Measurements from ENCODE around the gene STAMBPL1.

Gene STAMBPL1

DNA sequence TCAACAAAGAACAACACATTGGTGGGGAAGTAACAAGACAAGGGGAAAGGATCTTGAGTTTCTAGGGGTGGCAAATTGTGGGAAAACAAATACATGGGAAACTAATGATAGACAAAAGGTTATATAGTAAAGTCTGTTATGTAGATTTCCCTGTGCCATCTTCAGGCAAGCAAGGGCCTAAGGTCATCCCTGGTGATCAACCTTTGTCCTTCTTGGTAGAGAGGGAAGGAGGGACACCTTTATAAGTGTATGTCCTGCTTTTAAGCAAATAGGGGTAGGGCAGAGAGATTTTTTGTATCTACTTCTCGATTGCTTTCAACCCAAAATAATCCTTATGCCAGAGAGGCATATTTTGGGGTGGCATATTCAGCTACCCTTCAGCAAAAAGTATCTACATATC lies 84.3 kb downstream of the STAMBPL1 start:
- Histone ChIP-seq H4K8ac (ENCODE audit: low read depth, low read length) (no peak overlapping the region), H3K4me1 (ENCODE audit: control insufficient read depth in 2 of 2, insufficient read depth in 1 of 2, low read depth in 1 of 2, low read length in 2 of 2) (no peaks in the 10 kb centered on the region), H3K9ac (ENCODE audit: low read depth, low read length, poor library complexity) (no peak overlapping the region), H2BK12ac (ENCODE audit: low read length) (no peak overlapping the region), H3K27me3 (ENCODE audit: control insufficient read depth in 3 of 3, insufficient read depth in 3 of 3, low read depth in 1 of 3, low read length in 3 of 3) (no peaks in the 10 kb centered on the region), H3K27ac (replicated peaks; ENCODE audit: low read length) (no peak overlapping the region), H3K18ac (ENCODE audit: low read length) (no peak overlapping the region), H3K9me3 (replicated peaks in 1 of 2; ENCODE audit: control insufficient read depth in 2 of 2, insufficient read depth in 1 of 2, low read depth in 1 of 2, low read length in 2 of 2) (no peaks in the 10 kb centered on the region), H2AK5ac (ENCODE audit: low read depth, low read length) (no peak overlapping the region), H3K79me1 (ENCODE audit: low read depth, low read length) (no peaks in the 10 kb centered on the region), H3K4me3 (ENCODE audit: low read length in 2 of 2) (no peak overlapping the region), H4K91ac (ENCODE audit: low read depth, low read length, poor library complexity) (no peak overlapping the region), H2BK120ac (ENCODE audit: low read depth, low read length) (no peak overlapping the region), H3K23ac (ENCODE audit: low read depth, low read length, poor library complexity) (no peak overlapping the region), H2BK5ac (ENCODE audit: low read length) (no peak overlapping the region), H2BK15ac (ENCODE audit: low read length) (no peak overlapping the region), H3K36me3 (replicated peaks in 1 of 2; ENCODE audit: control insufficient read depth in 2 of 2, insufficient read depth in 2 of 2, low read length in 2 of 2) (no peaks in the 10 kb centered on the region), H3K4me2 (ENCODE audit: insufficient read depth, low read length, poor library complexity, severe bottlenecking) (no peak overlapping the region), H3K4ac (ENCODE audit: low read length) (no peak overlapping the region), H2AFZ (ENCODE audit: low read length) (no peak overlapping the region), H3K14ac (ENCODE audit: low read length) (no peak overlapping the region)
- WGBS, 2 donors (ENCODE audit: extremely low coverage in 2 of 2, insufficient read length in 2 of 2, insufficient replicate concordance in 1 of 2) = no CpG with 5 or more reads among the region's 1 CpG
- no peak for DNase-seq (ENCODE audit: low spot score)

DNA sequence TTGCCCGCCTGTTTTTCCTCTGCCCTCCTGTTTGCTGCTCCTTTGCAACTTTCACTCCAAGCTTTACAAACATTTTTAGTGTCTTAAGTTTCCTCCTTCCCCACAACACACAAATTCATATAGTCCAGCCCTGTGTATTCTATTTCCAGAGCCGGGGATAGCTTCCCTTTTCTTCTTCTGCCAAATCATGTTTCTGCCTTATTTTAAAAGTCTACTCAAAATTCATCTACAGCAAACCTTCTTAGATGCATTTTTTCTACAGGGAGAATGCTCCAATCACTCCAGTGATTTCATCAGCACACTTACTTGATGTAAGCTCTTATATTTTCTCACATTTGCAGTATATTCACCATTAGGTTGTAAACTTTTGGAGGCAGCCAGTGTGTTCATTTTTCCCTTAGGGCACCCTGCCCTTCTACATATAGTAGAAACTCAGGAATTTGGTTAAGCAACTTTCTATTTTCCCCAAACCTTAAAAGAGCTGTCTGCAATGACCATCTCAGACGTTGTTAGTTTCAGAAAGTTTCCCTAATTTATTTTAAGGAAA lies 84.9 kb downstream of the STAMBPL1 start:
- no peak overlapping the region for H4K8ac ChIP-seq (ENCODE audit: low read depth, low read length)
- H3K23ac ChIP-seq (ENCODE audit: low read depth, low read length, poor library complexity) = no peak overlapping the region
- H3K79me1 ChIP-seq (ENCODE audit: low read depth, low read length) = no peaks in the 10 kb centered on the region
- no peaks in the 10 kb centered on the region for H3K27me3 ChIP-seq (ENCODE audit: control insufficient read depth in 3 of 3, insufficient read depth in 3 of 3, low read depth in 1 of 3, low read length in 3 of 3)
- DNase-seq (ENCODE audit: low spot score) = no peak
- H4K91ac ChIP-seq (ENCODE audit: low read depth, low read length, poor library complexity) = no peak overlapping the region
- no peaks in the 10 kb centered on the region for H3K4me1 ChIP-seq (ENCODE audit: control insufficient read depth in 2 of 2, insufficient read depth in 1 of 2, low read depth in 1 of 2, low read length in 2 of 2)
- no peak overlapping the region for H3K4me2 ChIP-seq (ENCODE audit: insufficient read depth, low read length, poor library complexity, severe bottlenecking)
- H2BK15ac ChIP-seq (ENCODE audit: low read length) = no peak overlapping the region
- no peak overlapping the region for H2BK5ac ChIP-seq (ENCODE audit: low read length)
- H2BK12ac ChIP-seq (ENCODE audit: low read length) = no peak overlapping the region
- no CpG with 5 or more reads among the region's 3 CpGs for whole genome bisulfite sequencing, 2 donors (ENCODE audit: extremely low coverage in 2 of 2, insufficient read length in 2 of 2, insufficient replicate concordance in 1 of 2)
- H2AFZ ChIP-seq (ENCODE audit: low read length) = no peak overlapping the region
- H3K18ac ChIP-seq (ENCODE audit: low read length) = no peak overlapping the region
- H2AK5ac ChIP-seq (ENCODE audit: low read depth, low read length) = no peak overlapping the region
- no peaks in the 10 kb centered on the region for H3K9me3 ChIP-seq (replicated peaks in 1 of 2; ENCODE audit: control insufficient read depth in 2 of 2, insufficient read depth in 1 of 2, low read depth in 1 of 2, low read length in 2 of 2)
- no peak overlapping the region for H3K27ac ChIP-seq (replicated peaks; ENCODE audit: low read length)
- no peak overlapping the region for H3K4ac ChIP-seq (ENCODE audit: low read length)
- H2BK120ac ChIP-seq (ENCODE audit: low read depth, low read length) = no peak overlapping the region
- H3K9ac ChIP-seq (ENCODE audit: low read depth, low read length, poor library complexity) = no peak overlapping the region
- H3K4me3 ChIP-seq (ENCODE audit: low read length in 2 of 2) = no peak overlapping the region
- H3K14ac ChIP-seq (ENCODE audit: low read length) = no peak overlapping the region
- no peaks in the 10 kb centered on the region for H3K36me3 ChIP-seq (replicated peaks in 1 of 2; ENCODE audit: control insufficient read depth in 2 of 2, insufficient read depth in 2 of 2, low read length in 2 of 2)

DNA sequence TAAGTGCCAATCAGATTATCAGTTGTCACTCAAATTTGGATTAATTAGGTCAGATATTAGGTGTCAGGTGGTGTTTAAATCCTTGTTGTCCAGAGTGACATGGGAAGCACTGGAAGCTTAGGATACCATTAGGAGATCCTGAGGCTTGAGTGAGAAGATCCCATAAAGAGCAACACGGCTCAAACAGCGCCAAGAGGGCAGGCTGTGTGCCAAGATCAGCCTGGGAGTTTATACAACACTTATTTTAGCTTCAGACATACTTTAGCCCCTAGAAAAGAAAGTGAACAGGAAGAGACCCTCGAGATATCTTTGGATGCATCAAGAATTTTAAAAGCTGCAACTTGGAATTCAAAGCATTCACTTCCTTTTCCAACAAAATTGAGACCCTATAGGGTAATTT lies 86.8 kb downstream of the STAMBPL1 start:
- no CpG with 5 or more reads among the region's 3 CpGs for WGBS, 2 donors (ENCODE audit: extremely low coverage in 2 of 2, insufficient read length in 2 of 2, insufficient replicate concordance in 1 of 2)
- no peak for DNase-seq (ENCODE audit: low spot score)

DNA sequence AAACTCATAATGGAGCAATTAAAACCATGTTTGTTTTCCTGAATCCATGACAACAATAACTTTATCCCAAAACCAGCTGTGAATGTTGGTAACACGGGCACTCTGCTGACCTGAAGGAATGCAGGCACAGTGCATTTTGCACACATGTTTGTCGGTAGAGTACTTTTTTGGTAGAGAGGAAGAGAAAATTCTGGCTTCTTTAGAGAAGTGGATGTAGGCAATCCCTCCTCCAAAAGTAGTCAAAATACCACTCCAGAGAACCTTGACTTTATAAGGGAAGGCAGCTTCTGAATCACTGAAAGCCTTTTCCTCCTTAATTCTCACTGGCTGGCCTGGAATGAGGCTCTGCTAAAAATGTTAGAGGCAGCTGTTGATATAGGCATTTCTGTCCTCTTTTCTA lies 88.3 kb downstream of the STAMBPL1 start:
- no peak overlapping the region for H2BK12ac ChIP-seq (ENCODE audit: low read length)
- H4K8ac ChIP-seq (ENCODE audit: low read depth, low read length) = no peak overlapping the region
- H2BK5ac ChIP-seq (ENCODE audit: low read length) = no peak overlapping the region
- H2BK120ac ChIP-seq (ENCODE audit: low read depth, low read length) = no peak overlapping the region
- H3K36me3 ChIP-seq (replicated peaks in 1 of 2; ENCODE audit: control insufficient read depth in 2 of 2, insufficient read depth in 2 of 2, low read length in 2 of 2) = no peaks in the 10 kb centered on the region
- no peak overlapping the region for H3K18ac ChIP-seq (ENCODE audit: low read length)
- H3K4me2 ChIP-seq (ENCODE audit: insufficient read depth, low read length, poor library complexity, severe bottlenecking) = no peak overlapping the region
- no peak overlapping the region for H2AFZ ChIP-seq (ENCODE audit: low read length)
- no peak for DNase-seq (ENCODE audit: low spot score)
- H3K27ac ChIP-seq (replicated peaks; ENCODE audit: low read length) = no peak overlapping the region
- no peak overlapping the region for H4K91ac ChIP-seq (ENCODE audit: low read depth, low read length, poor library complexity)
- H3K14ac ChIP-seq (ENCODE audit: low read length) = no peak overlapping the region
- H3K9me3 ChIP-seq (replicated peaks in 1 of 2; ENCODE audit: control insufficient read depth in 2 of 2, insufficient read depth in 1 of 2, low read depth in 1 of 2, low read length in 2 of 2) = no peaks in the 10 kb centered on the region
- no peak overlapping the region for H2BK15ac ChIP-seq (ENCODE audit: low read length)
- H3K79me1 ChIP-seq (ENCODE audit: low read depth, low read length) = no peaks in the 10 kb centered on the region
- no peak overlapping the region for H3K9ac ChIP-seq (ENCODE audit: low read depth, low read length, poor library complexity)
- no peak overlapping the region for H3K4ac ChIP-seq (ENCODE audit: low read length)
- WGBS, 2 donors (ENCODE audit: extremely low coverage in 2 of 2, insufficient read length in 2 of 2, insufficient replicate concordance in 1 of 2) = no CpG with 5 or more reads among the region's 2 CpGs
- H3K4me3 ChIP-seq (ENCODE audit: low read length in 2 of 2) = no peak overlapping the region
- no peaks in the 10 kb centered on the region for H3K27me3 ChIP-seq (ENCODE audit: control insufficient read depth in 3 of 3, insufficient read depth in 3 of 3, low read depth in 1 of 3, low read length in 3 of 3)
- no peaks in the 10 kb centered on the region for H3K4me1 ChIP-seq (ENCODE audit: control insufficient read depth in 2 of 2, insufficient read depth in 1 of 2, low read depth in 1 of 2, low read length in 2 of 2)
- no peak overlapping the region for H2AK5ac ChIP-seq (ENCODE audit: low read depth, low read length)
- no peak overlapping the region for H3K23ac ChIP-seq (ENCODE audit: low read depth, low read length, poor library complexity)

More for the DNA sequence above, 86.8 kb downstream of the STAMBPL1 start:
- Histone ChIP-seq H3K9me3 (replicated peaks in 1 of 2; ENCODE audit: control insufficient read depth in 2 of 2, insufficient read depth in 1 of 2, low read depth in 1 of 2, low read length in 2 of 2) (no peaks in the 10 kb centered on the region), H2BK5ac (ENCODE audit: low read length) (no peak overlapping the region), H4K8ac (ENCODE audit: low read depth, low read length) (no peak overlapping the region), H3K23ac (ENCODE audit: low read depth, low read length, poor library complexity) (no peak overlapping the region), H2BK12ac (ENCODE audit: low read length) (no peak overlapping the region), H3K27ac (replicated peaks; ENCODE audit: low read length) (no peak overlapping the region), H3K4me2 (ENCODE audit: insufficient read depth, low read length, poor library complexity, severe bottlenecking) (no peak overlapping the region), H3K4me1 (ENCODE audit: control insufficient read depth in 2 of 2, insufficient read depth in 1 of 2, low read depth in 1 of 2, low read length in 2 of 2) (no peaks in the 10 kb centered on the region), H3K9ac (ENCODE audit: low read depth, low read length, poor library complexity) (no peak overlapping the region), H3K4me3 (ENCODE audit: low read length in 2 of 2) (no peak overlapping the region), H3K14ac (ENCODE audit: low read length) (no peak overlapping the region), H2AK5ac (ENCODE audit: low read depth, low read length) (no peak overlapping the region), H2AFZ (ENCODE audit: low read length) (no peak overlapping the region), H3K36me3 (replicated peaks in 1 of 2; ENCODE audit: control insufficient read depth in 2 of 2, insufficient read depth in 2 of 2, low read length in 2 of 2) (no peaks in the 10 kb centered on the region), H3K79me1 (ENCODE audit: low read depth, low read length) (no peaks in the 10 kb centered on the region), H4K91ac (ENCODE audit: low read depth, low read length, poor library complexity) (no peak overlapping the region), H2BK120ac (ENCODE audit: low read depth, low read length) (no peak overlapping the region), H3K18ac (ENCODE audit: low read length) (no peak overlapping the region), H3K27me3 (ENCODE audit: control insufficient read depth in 3 of 3, insufficient read depth in 3 of 3, low read depth in 1 of 3, low read length in 3 of 3) (no peaks in the 10 kb centered on the region), H2BK15ac (ENCODE audit: low read length) (no peak overlapping the region), H3K4ac (ENCODE audit: low read length) (no peak overlapping the region)
